GM21423 (cell line): ENCODE results near the gene ALDH2.
A peak's percentile ranks its signal among the peaks of the same experiment; 100 is the strongest.
"Not testable (repeated sequence)": the region's sequence is repeated elsewhere in the genome, so short reads cannot be mapped to it uniquely, and the experiment has no call there.

Experiments used
- ATAC-seq: cut with Tn5 transposase; IDR thresholded peaks from one replicate; pipeline ENCODE4 v1.9.1; 2021; ENCODE audit warnings: mild to moderate bottlenecking, moderate library complexity; ENCODE audit not compliant: unreplicated experiment

The ALDH2 gene

DNA sequence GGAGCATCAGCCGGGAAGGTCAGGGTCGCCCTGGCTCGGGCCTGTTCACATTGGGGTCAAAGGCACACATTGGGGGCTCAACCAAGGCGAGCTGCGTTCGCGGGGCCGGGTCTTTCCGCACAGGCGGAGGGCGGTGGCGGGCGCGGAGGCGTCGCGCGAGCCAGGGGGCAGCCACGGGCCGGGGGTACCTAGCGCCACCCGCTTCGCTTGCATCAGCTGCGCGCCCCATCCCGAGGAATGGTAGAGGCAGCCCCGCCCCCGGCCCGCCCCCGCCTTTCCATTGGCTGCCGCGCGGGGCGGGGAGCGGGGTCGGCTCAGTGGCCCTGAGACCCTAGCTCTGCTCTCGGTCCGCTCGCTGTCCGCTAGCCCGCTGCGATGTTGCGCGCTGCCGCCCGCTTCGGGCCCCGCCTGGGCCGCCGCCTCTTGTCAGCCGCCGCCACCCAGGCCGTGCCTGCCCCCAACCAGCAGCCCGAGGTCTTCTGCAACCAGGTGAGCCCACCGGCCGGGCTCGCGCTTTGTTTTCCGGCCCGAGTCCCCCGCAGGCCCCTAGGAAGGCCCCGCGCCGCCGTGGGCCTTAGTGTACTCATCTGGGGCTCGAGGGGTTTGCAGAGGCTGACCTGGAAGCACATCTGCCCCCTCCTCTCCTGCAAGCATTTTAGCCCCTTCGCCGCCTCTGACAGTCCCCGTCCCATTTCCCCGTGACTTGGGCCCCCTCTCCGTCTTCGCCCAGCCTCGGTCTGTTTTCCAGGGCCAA is at the start of gene ALDH2:
TSS of gene ALDH2 (plus strand) at position 326 of the 754 bp plus-strand sequence. CDS start at position 376, 50 bp downstream.
- ATAC-seq = peak; percentile 37

DNA sequence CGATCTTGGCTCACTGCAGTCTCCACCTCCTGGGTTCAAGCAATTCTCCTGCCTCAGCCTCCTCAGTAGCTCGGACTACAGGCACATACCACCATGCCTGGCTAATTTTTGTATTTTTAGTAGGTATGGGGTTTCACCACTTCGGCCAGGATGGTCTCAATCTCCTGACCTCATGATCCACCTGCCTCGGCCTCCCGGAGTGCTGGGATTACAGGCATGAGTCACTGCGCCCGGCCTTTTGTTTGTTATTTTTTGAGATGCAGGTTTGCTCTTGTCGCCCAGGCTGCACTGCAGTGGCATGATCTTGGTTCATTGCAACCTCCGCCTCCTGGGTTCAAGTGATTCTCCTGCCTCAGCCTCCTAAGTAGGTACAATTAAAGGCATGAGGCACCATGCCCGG is 47.4 kb upstream of the ALDH2 start:
- not testable (repeated sequence) for ATAC-seq

DNA sequence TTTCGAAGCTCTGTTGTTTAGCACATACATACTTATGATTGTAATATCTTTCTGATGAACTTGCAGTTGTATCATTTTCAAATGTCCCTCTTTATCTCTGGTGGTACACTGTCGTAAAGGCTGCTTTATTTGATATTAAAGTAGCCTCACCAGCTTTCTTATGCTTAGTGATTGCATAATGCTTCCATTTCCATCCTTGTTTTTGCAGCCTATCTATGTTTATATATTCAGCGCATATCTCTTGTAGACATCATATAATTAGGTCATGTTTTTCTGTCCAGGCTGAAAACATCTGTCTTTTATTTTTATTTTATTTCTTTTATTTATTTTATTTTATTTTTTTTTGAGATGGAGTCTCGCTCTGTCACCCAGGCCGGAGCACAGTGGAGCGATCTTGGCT is 46.3 kb upstream of the ALDH2 start:
- no peak for ATAC-seq

DNA sequence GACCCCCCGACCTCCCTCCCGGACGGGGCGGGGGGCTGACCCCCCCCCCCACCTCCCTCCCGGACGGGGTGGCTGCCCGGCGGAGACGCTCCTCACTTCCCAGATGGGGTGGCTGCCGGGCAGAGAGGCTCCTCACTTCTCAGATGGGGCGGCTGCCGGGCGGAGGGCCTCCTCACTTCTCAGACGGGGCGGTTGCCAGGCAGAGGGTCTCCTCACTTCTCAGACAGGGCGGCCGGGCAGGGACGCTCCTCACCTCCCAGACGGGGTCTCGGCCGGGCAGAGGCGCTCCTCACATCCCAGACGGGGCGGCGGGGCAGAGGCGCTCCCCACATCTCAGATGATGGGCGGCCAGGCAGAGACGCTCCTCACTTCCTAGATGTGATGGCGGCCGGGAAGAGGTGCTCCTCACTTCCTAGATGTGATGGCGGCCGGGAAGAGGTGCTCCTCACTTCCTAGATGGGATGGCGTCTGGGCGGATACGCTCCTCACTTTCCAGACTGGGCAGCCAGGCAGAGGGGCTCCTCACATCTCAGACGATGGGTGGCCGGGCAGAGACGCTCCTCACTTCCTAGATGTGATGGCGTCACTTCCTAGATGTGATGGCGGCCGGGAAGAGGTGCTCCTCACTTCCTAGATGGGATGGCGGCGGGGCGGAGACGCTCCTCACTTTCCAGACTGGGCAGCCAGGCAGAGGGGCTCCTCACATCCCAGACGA is 42.9 kb upstream of the ALDH2 start:
- ATAC-seq = not testable (repeated sequence)

DNA sequence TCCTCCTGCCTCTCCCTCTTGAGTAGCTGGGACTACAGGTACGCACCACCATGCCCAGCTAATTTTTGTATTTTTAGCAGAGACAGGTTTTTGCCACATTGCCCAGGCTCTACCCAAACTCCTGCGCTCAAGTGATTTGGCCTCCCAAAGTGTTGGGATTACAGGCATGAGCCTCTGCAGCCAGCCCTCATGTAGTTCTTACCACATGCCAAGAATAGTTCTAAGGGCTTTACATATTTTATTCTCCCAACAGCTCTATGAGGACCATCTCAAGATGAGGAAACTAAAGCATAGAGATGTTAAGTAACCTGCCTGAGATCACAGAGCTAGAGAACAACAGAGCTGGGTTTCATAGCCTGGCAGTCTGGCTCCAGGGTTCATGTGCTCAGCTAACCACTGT is 37.9 kb upstream of the ALDH2 start:
- ATAC-seq = no peak

DNA sequence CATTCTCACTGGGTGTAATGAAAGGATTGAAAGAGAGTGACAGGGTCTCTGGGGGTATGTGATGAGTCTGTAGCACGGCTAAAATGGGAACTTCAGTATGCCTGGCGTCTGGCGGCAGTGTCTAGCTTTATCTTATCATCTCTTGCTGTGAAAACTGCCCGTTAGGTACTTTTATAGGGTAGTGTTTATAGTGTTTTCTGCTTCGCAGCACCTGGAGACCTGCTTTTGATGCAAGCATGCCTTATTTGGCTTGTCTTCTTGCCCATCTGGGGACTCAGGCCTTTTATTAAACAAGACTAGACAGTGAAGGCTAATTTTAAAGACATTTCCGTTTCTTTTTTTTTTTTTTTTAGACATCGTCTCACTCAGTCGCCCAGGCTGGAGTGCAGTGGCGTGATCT is 36.3 kb upstream of the ALDH2 start:
- no peak for ATAC-seq

DNA sequence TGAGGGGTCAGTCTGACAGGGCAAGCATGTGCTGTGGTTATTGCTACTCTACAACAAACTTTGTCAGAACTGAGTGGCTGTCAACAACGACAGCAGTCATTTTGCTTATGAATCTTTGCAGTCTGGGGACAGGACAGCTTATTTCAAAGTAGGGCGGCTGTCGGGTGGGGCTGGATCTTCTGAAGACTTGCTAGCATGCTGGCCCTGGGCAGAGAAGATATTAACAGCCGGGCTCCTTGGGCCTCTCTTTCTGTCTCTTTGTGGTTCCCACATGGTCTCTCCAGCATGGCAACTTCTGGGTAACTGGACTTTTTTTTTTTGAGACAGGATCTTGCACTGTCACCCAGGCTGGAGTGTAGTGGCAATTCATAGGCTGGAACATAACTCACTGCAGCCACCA is 33.9 kb upstream of the ALDH2 start:
- no peak for ATAC-seq

DNA sequence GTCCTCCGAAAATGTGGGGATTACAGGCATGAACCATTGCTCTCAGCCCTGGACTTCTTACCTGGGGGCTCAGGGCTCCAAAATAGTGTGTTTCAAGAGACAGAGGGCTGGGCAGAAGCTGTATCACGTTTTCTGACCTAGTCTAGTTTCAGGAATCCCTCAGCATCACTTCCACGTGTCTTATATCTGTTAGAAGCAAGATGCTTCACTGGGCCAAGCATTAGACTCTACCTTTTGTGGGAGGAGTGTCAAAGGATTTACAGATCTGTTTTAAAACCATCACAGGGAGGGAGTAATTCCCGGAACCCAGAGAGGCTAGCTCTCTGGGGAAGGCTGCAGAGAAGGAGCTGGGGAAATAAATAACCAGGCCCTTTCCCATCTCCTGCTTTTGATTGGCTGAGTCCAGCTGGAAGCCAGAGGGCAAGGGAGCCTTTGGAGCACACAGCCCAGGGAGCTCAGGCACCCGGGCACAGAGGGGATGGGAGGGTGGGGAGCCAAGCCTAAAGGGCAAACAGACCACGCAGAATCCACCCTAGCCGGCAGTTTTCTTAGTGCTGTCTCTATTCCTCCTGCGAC is 33.3 kb upstream of the ALDH2 start:
- ATAC-seq = no peak

DNA sequence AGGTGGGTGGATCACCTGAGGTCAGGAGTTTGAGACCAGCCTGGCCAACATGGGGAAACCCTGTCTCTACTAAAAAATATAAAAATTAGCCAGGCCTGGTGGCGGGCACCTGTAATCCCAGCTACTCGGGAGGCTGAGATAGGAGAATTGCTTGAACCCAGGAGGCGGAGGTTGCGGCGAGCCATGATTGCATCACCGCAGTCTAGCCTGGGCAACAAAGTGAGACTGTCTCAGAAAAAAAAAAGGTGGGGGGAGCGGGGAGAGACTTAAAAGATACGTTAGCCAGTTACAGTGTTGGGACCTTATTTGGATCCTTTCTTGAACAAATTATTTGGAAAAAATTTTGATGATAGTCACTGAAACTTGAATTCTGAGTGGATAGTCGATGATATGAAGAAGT is 27.2 kb upstream of the ALDH2 start:
- not testable (repeated sequence) for ATAC-seq

DNA sequence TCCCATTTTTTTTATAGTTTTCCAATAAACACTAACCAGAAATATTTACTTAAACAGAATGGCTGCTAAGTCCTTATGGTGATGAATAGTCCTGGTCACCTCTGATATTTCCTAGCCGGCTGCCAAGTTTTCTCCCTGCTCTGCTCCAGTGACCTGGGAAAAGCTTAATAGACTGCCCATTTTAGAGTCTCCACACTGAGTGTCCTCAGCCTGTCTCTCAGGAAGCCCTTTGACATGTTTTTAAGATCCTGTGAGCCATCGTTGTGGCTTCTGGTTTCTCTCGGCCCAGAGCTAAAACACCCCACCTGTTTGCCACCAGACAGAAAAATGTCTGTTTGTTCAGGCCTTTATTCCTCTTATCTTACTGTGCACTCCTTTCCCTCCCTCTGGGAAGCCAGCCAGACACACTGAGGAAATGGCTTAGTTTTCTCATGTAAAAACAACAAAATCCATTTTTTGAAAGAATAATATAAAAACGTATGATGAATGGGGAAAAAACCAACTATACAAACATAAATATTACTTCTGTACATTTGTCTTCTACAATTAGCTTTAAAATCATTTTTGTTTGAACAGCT is 25.4 kb upstream of the ALDH2 start:
- ATAC-seq = no peak

DNA sequence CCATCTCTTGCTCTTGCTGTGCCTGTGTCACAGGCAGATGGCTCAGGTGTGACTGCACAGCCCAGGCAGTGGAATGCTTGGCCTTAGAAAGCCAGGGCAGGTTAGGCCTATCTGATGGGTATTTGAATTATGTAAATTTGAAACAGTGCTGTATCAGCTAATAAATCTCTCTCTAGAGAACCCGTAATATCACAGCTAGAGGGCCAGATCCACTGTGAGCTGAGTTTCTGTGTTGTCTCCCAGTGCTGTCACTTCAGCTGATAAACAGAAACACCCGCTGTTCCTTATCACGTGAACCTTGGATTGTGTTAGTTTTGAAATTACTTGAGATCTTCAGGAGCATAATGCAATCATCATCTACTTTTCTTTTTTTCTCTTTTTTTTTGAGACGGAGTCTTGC is 21.5 kb upstream of the ALDH2 start:
- ATAC-seq = no peak

DNA sequence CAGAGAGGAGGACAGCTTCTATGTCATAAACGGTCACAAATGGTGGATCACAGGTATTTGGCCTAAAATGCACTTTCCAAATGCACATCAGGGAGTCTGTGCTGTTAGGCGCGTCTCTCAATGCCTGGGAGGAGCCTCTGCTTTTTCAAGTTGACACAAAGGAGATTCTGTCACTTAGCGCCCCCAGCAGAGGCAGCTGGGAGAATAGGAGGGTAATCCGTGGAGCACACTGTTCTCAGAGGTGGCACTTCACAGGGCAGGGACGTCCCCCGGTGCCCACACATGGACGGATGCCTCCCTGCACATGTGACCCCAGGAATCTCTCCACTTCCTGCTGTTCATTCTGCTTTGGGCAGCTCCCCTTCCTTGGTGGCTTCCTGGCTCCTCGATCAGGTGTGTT is 19.4 kb upstream of the ALDH2 start:
- ATAC-seq = no peak

DNA sequence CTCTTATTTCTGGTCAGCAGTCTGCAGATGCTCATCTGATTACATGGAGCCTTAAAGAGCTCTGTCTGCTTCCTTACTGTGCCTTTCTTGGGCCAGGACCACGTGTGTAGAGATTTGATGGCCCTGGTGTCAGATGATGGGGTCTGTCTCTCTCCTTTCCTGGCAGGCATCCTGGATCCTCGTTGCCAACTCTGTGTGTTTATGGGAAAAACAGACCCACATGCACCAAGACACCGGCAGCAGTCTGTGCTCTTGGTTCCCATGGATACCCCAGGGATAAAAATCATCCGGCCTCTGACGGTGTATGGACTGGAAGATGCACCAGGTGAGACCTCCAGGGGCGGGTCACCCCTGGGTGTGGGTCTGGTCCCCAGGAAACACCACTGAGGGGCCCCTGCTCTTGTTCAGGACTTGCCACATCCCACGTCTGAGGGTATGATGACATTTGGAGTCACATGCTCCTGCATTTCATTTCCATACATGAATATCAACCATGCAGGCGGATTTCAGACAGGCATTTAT is 18.5 kb upstream of the ALDH2 start:
- ATAC-seq = no peak

DNA sequence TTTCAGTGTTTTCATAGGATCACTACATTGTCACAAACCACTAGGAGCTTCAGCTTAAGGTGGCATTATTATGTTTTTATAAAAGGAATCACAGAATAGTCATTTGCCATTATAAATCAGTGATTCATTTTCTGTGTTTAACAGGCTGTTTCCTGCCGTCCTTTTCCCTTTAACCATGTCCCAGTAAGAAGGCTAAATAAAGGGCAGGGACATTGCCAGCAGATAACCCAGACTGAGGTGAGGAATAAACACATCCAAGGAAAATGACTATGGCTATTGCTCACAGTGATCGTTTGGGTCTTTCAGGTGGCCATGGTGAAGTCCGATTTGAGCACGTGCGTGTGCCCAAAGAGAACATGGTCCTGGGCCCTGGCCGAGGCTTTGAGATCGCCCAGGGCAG is 17.9 kb upstream of the ALDH2 start:
- ATAC-seq = no peak

DNA sequence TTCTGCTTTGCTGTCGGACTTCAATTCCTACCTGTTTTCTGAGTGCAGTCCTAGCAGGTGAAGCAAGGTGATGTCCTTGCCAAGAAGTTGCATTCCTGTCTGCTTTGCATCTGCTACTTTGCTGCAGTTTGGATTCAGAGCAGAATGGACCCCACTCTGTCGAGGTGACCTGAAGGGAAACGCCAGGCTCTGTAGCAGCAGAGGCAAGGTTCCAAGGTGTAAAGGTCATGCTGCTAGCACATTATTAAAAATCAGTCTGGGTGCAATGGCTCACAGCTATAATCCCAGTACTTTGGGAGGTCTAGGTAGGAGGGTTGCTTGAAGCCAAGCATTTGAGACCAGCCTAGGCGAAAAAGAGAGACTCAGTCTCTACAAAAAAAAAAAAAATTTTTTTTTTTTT is 17.3 kb upstream of the ALDH2 start:
- ATAC-seq = no peak

DNA sequence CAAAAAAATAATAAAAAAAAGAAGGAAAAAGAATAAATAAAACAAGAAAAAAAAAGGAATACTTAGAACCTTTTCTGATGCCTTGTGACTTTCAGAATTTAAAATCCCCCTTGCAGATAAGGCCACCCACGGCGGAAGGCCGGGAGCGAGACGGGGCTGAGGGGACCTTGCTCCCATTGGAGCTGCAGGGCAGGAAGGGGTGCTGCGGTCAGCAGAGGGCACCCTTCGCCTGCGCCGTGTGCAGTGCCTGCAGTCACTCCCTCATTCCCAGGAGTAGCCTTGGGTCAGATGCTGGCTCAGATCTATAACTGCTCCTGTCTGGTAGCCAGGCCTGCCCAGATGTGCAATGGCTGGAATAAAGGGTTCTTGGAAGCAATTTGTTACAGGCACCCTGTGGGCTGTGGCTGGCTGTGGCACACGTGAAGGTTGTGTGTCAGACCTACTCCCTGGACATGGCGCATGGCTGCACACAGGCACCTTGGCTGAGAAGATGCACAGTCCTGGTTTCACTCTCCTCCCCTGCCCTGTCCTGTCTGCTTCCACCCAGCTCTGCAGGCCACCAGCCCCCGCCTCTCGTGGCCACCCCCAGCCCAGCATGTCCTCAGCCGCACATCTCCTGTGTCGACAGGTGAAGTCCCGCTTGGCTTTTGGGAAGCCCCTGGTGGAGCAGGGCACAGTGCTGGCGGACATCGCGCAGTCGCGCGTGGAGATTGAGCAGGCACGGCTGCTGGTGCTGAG is 13.4 kb upstream of the ALDH2 start:
- ATAC-seq = no peak

DNA sequence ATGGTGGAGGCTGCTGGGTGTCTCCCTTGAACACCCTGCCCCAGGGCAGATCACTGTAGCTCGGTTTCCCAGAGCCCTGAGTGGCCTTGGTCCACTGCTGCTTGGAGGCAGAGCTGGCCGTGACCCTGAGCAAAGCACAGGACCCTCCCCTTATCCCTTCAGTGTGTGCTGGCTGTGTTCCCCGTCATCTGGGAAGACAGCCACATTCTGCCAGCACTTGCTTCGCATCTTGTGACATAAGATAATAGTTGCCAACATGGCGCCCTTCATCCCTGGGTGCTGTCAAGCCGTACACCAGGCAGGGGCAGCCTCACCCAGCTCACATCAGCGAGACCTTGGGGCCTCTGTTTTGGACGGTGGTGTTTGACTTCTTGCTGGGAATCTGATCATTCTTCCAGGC is 12.1 kb upstream of the ALDH2 start:
- no peak for ATAC-seq

DNA sequence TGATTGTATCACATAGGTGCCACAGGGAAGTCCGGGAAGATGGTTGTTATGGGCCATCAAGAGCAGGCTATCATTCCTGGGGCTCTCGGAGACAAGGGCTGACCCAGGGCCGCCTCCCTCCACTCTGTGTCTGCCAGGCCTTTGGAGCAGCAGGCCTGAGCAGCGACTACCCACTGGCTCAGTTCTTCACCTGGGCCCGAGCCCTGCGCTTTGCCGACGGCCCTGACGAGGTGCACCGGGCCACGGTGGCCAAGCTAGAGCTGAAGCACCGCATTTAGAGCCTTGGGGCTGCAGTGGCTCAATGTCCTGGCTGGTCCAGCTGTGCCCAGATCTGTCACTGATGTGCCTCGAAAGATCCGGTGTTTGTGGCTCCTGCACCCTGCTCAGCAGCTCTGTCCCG is 10.5 kb upstream of the ALDH2 start:
- ATAC-seq = no peak

DNA sequence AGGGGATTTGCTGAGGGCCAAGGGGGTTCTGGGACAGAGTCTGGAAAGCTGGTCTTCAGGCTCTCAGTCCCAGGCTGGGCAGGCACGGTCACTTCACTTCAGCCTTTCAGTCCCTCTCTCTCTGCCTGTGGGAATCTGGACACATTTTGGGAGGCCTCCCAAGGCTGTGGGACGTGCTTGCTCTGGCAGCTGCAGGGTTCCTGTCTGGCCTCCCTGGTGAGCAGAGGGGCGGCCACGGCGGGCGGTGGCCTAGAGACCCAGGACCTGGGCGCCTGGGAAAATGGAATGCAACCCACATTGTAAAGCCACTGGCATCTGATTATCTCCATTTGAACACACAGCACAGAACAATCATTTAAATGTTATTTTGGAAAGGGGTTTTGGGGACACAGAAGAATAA is 10.1 kb upstream of the ALDH2 start:
- no peak for ATAC-seq

DNA sequence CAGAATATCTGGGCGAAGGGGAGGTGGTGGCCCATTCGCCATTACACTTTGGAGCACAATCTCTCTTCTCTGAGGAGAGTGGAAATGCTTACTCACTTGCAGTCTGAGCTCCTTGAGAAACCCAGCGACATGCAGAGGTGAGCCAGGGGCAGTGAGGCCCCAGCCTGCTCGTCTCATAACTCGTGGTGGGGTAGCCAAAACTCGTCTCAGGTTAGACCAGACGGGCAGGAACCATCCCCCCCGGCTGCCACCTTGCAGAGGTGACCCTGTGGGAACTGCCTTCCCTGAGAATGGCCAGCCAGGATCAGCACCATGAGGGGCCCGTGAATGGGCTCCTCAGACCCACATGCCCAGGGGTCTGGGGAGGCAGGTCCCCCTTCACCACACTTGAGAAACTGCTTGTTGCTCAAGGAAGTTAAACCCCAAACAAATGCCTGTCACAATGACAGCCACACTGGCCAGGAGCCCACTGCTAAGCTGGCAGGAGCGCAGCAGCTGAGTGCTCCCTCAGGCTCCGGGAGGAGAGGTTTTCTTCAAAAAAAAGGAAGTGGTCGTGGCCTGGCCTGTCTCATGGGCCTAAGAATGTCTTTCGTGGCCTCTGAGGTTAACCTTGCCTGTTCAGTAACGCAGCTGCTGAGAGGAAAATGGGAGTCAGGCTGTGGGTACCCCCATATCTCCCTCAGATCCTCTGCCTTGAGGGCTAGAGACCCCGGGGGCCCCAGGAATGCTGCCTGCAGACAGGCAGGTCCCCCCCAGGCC is 9.2 kb upstream of the ALDH2 start:
- ATAC-seq = peak; percentile 45
